BLaER1 (cell line): Measurements from ENCODE around the gene FBRSL1.
A peak's percentile ranks its signal among the peaks of the same experiment; 100 is the strongest.

Experiments used
- H3K27ac ChIP-seq: shearing (Covaris generic); formaldehyde crosslinking; 2 replicates; pipeline ENCODE4 v1.8.1; 2022
- H3K27me3 ChIP-seq: shearing (Covaris generic); formaldehyde crosslinking; 2 replicates; pipeline ENCODE4 v1.8.1; 2022
- H3K36me3 ChIP-seq: shearing (Covaris generic); formaldehyde crosslinking; 2 replicates; pipeline ENCODE4 v1.8.1; 2022
- H3K4me1 ChIP-seq: shearing (Covaris generic); formaldehyde crosslinking; 2 replicates; pipeline ENCODE4 v1.8.1; 2022
- H3K4me2 ChIP-seq: shearing (Covaris generic); formaldehyde crosslinking; 2 replicates; pipeline ENCODE4 v1.8.1; 2022
- H3K4me3 ChIP-seq: shearing (Covaris generic); formaldehyde crosslinking; 2 replicates; pipeline ENCODE4 v1.8.1; 2022
- H3K9ac ChIP-seq: shearing (Covaris generic); formaldehyde crosslinking; 2 replicates; pipeline ENCODE4 v1.8.1; 2022
- H3K9me3 ChIP-seq: shearing (Covaris generic); formaldehyde crosslinking; 2 replicates; pipeline ENCODE4 v1.8.1; 2022
- H4K20me1 ChIP-seq: shearing (Covaris generic); formaldehyde crosslinking; 2 replicates; pipeline ENCODE4 v1.8.1; 2022
- Cebpa-rat ChIP-seq: shearing (Covaris generic); IDR thresholded peaks from 2 replicates; pipeline ENCODE4 v1.8.1; 2022

Gene FBRSL1

GRCh38 chr12:132507656-132508490 lies 17.9 kb downstream of the FBRSL1 start:
- peaks cover 45% of the 10 kb centered on the region for H3K36me3 ChIP-seq
- peak overlapping the region; percentile 95 for H3K4me2 ChIP-seq
- H3K9ac ChIP-seq = peak overlapping the region; percentile 64
- no peaks in the 10 kb centered on the region for H3K9me3 ChIP-seq
- H3K4me3 ChIP-seq = peak overlapping the region; percentile 54; the same call in 1 of the 2 replicates
- no peaks in the 10 kb centered on the region for H3K27me3 ChIP-seq
- no peak for TF ChIP-seq Cebpa-rat
- H3K4me1 ChIP-seq = peaks cover 89% of the 10 kb centered on the region
- peak overlapping the region; percentile 80 for H3K27ac ChIP-seq
- H4K20me1 ChIP-seq = peaks cover 96% of the 10 kb centered on the region

- Histone ChIP-seq H3K9me3 (no peaks in the 10 kb centered on the region), H3K4me2 (peak overlapping the region; percentile 95), H3K4me1 (peaks cover 89% of the 10 kb centered on the region), H3K4me3 (no peak overlapping the region; the same call in 1 of the 2 replicates), H3K9ac (peak overlapping the region; percentile 64), H3K36me3 (peaks cover 46% of the 10 kb centered on the region), H3K27me3 (no peaks in the 10 kb centered on the region), H3K27ac (peak overlapping the region; percentile 80), H4K20me1 (peaks cover 96% of the 10 kb centered on the region)
- no peak for TF ChIP-seq Cebpa-rat
These were observed 18.5 kb downstream of the FBRSL1 start for GRCh38 chr12:132508491-132508740.

- peaks cover 46% of the 10 kb centered on the region for H3K36me3 ChIP-seq
- H3K27me3 ChIP-seq = no peaks in the 10 kb centered on the region
- peaks cover 89% of the 10 kb centered on the region for H3K4me1 ChIP-seq
- peaks cover 96% of the 10 kb centered on the region for H4K20me1 ChIP-seq
- TF ChIP-seq Cebpa-rat = no peak
- peak overlapping the region; percentile 64 for H3K9ac ChIP-seq
- H3K4me2 ChIP-seq = peak overlapping the region; percentile 95
- H3K9me3 ChIP-seq = no peaks in the 10 kb centered on the region
- peak overlapping the region; percentile 14; the same call in 1 of the 2 replicates for H3K4me3 ChIP-seq
- peak overlapping the region; percentile 80 for H3K27ac ChIP-seq
These were observed 19.1 kb downstream of the FBRSL1 start for GRCh38 chr12:132508860-132509732.

GRCh38 chr12:132510111-132510724 lies 20.3 kb downstream of the FBRSL1 start:
- no peaks in the 10 kb centered on the region for H3K9me3 ChIP-seq
- H3K9ac ChIP-seq = 0 out of 2 replicates have a peak overlapping the region, but pooled peaks have one; percentile 15
- H3K27ac ChIP-seq = peak overlapping the region; percentile 80
- H4K20me1 ChIP-seq = peaks cover 96% of the 10 kb centered on the region
- H3K4me3 ChIP-seq = no peak overlapping the region
- H3K4me2 ChIP-seq = peak overlapping the region; percentile 95
- no peak for TF ChIP-seq Cebpa-rat
- no peaks in the 10 kb centered on the region for H3K27me3 ChIP-seq
- peaks cover 89% of the 10 kb centered on the region for H3K4me1 ChIP-seq
- H3K36me3 ChIP-seq = peaks cover 51% of the 10 kb centered on the region

GRCh38 chr12:132510746-132511477 lies 21.0 kb downstream of the FBRSL1 start:
- no peak for TF ChIP-seq Cebpa-rat
- H3K36me3 ChIP-seq = peaks cover 56% of the 10 kb centered on the region
- peak overlapping the region; percentile 80 for H3K27ac ChIP-seq
- no peak overlapping the region for H3K4me3 ChIP-seq
- peak overlapping the region; percentile 95; the same call in 1 of the 2 replicates for H3K4me2 ChIP-seq
- H4K20me1 ChIP-seq = peaks cover 91% of the 10 kb centered on the region
- peaks cover 84% of the 10 kb centered on the region for H3K4me1 ChIP-seq
- 0 out of 2 replicates have a peak overlapping the region, but pooled peaks have one; percentile 15 for H3K9ac ChIP-seq
- H3K9me3 ChIP-seq = peaks cover 4% of the 10 kb centered on the region; the same call in 1 of the 2 replicates
- H3K27me3 ChIP-seq = no peaks in the 10 kb centered on the region

- Histone ChIP-seq H3K27me3 (no peaks in the 10 kb centered on the region), H3K9me3 (peaks cover 11% of the 10 kb centered on the region; the same call in 1 of the 2 replicates), H3K36me3 (peaks cover 64% of the 10 kb centered on the region), H3K27ac (peak overlapping the region; percentile 80; the same call in 1 of the 2 replicates), H4K20me1 (peaks cover 85% of the 10 kb centered on the region), H3K9ac (no peak overlapping the region), H3K4me1 (peaks cover 83% of the 10 kb centered on the region), H3K4me3 (no peak overlapping the region), H3K4me2 (peak overlapping the region; percentile 70; the same call in 1 of the 2 replicates)
- TF ChIP-seq Cebpa-rat = no peak
These were observed 21.7 kb downstream of the FBRSL1 start for GRCh38 chr12:132511516-132512196.

- peaks cover 64% of the 10 kb centered on the region for H3K36me3 ChIP-seq
- no peaks in the 10 kb centered on the region for H3K27me3 ChIP-seq
- H4K20me1 ChIP-seq = peaks cover 85% of the 10 kb centered on the region
- H3K4me2 ChIP-seq = peak overlapping the region; percentile 70; the same call in 1 of the 2 replicates
- no peak overlapping the region for H3K4me3 ChIP-seq
- H3K27ac ChIP-seq = peak overlapping the region; percentile 44; the same call in 1 of the 2 replicates
- TF ChIP-seq Cebpa-rat = no peak
- H3K4me1 ChIP-seq = peaks cover 83% of the 10 kb centered on the region
- no peak overlapping the region for H3K9ac ChIP-seq
- H3K9me3 ChIP-seq = peaks cover 11% of the 10 kb centered on the region; the same call in 1 of the 2 replicates
These were observed 22.5 kb downstream of the FBRSL1 start for GRCh38 chr12:132512197-132513069.

- H3K9ac ChIP-seq = 0 out of 2 replicates have a peak overlapping the region, but pooled peaks have one; percentile 34
- no peak overlapping the region for H3K4me3 ChIP-seq
- no peak for TF ChIP-seq Cebpa-rat
- H3K36me3 ChIP-seq = peaks cover 66% of the 10 kb centered on the region
- H3K4me1 ChIP-seq = peaks cover 83% of the 10 kb centered on the region
- H3K27ac ChIP-seq = no peak overlapping the region
- peaks cover 85% of the 10 kb centered on the region for H4K20me1 ChIP-seq
- H3K4me2 ChIP-seq = peak overlapping the region; percentile 70
- peaks cover 11% of the 10 kb centered on the region; the same call in 1 of the 2 replicates for H3K9me3 ChIP-seq
- H3K27me3 ChIP-seq = no peaks in the 10 kb centered on the region
These were observed 23.1 kb downstream of the FBRSL1 start for GRCh38 chr12:132513070-132513398.
